ENCODE results near the gene KCNIP4.

- TF ChIP-seq, protein P1, sequence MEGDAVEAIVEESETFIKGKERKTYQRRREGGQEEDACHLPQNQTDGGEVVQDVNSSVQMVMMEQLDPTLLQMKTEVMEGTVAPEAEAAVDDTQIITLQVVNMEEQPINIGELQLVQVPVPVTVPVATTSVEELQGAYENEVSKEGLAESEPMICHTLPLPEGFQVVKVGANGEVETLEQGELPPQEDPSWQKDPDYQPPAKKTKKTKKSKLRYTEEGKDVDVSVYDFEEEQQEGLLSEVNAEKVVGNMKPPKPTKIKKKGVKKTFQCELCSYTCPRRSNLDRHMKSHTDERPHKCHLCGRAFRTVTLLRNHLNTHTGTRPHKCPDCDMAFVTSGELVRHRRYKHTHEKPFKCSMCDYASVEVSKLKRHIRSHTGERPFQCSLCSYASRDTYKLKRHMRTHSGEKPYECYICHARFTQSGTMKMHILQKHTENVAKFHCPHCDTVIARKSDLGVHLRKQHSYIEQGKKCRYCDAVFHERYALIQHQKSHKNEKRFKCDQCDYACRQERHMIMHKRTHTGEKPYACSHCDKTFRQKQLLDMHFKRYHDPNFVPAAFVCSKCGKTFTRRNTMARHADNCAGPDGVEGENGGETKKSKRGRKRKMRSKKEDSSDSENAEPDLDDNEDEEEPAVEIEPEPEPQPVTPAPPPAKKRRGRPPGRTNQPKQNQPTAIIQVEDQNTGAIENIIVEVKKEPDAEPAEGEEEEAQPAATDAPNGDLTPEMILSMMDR (IDR thresholded peaks at IDR 0.05; ENCODE audit: poor library complexity) = no peak
- TF ChIP-seq EZH2phosphoT487 (IDR thresholded peaks at IDR 0.05; ENCODE audit: low read depth, severe bottlenecking, unreplicated experiment) = no peak
Measured at GRCh38 chr4:21447301-21448054, 501.1 kb downstream of the KCNIP4 start.

Data from hepatocyte (in vitro differentiated cells).